Activated B cell treated with CpG ODN at 0.5 μM for 24 hours (primary cell): ENCODE data around the gene FAM78A. TPM values are rescaled to one million over a fixed set of nuclear protein-coding genes. Genes with fewer than 3 reads are reported as not detected.

Experiments
- ATAC-seq: fragments of 200-7000 bp; cut with Tn5 transposase; one replicate; pipeline ENCODE4 v1.10.0; 2021; ENCODE audit warnings: low read depth, mild to moderate bottlenecking, moderate library complexity
- CTCF ChIA-PET: fragments of 350-600 bp; sonication (Branson Sonifier 250); formaldehyde crosslinking; loops from one replicate; lab custom pipeline; 2021; ENCODE audit warnings: antibody characterized with exemption; lab: Charles Lee
- POLR2A ChIA-PET: fragments of 350-600 bp; sonication (Branson Sonifier 250); formaldehyde crosslinking; loops from one replicate; lab custom pipeline; 2021; ENCODE audit warnings: antibody characterized with exemption; lab: Charles Lee
- DNase-seq: peaks from one replicate; pipeline ENCODE4 v3.0.0; 2022
- H3K27ac Mint-ChIP-seq: one replicate; pipeline ENCODE4 v1.8.0; 2020; ENCODE audit warnings: mixed read lengths
- H3K27me3 Mint-ChIP-seq: one replicate; pipeline ENCODE4 v1.8.0; 2021; ENCODE audit warnings: mixed read lengths
- H3K36me3 Mint-ChIP-seq: one replicate; pipeline ENCODE4 v1.8.0; 2021; ENCODE audit warnings: low read depth, mixed read lengths
- H3K4me1 Mint-ChIP-seq: one replicate; pipeline ENCODE4 v1.8.0; 2021; ENCODE audit warnings: mixed read lengths
- H3K4me3 Mint-ChIP-seq: one replicate; pipeline ENCODE4 v1.8.0; 2020; ENCODE audit warnings: mild to moderate bottlenecking, mixed read lengths
- H3K9me3 Mint-ChIP-seq: one replicate; pipeline ENCODE4 v1.8.0; 2020; ENCODE audit warnings: mixed read lengths
- intact Hi-C: fragments of 100-400 bp; cut with micrococcal nuclease; formaldehyde crosslinking; loops from one replicate; pipeline ENCODE4 v1.15.1; 2024
- total RNA-seq: library from RNA; stranded (reverse); gene quantifications from 2 replicates; pipeline ENCODE4 v1.2.3, GENCODE V29; 2022
- TF ChIP-seq, protein P1 (sequence below): fragments of 200-600 bp; IDR thresholded peaks from one replicate; pipeline ENCODE4 v1.8.0; 2022; ENCODE audit warnings: antibody characterized with exemption, mild to moderate bottlenecking

The FAM78A gene
- total RNA-seq, 1 donor from 2014 or later: 22.9 TPM

DNA sequence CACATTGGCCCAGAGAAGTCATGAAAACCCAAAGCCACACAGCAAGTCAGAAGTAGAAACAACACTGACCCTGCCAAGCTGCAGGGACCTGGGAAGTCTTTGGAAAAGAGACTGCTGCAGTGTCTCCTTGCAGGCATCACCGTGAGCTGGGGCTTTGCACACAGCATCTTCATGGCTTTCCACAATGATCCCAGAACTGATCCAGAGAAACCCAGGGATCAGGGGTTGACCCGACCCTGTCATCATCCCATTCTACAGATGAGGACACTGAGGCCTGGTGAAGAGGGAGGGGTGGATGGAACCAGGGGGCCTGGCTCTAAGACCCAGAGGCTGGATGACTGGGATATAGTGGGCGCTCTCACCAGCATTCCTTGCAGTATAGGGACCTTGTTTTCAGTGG is 4.3 kb upstream of the FAM78A start:
- ChIA-PET CTCF (no interaction called here), POLR2A (interaction anchor here (0.5 to 17.5 kb wide), 2 partner anchors 26 to 102 kb away, joined by 5 to 593 read pairs; no protein-coding TSS in a partner anchor)
- intact Hi-C loops: no loop called here
- H3K36me3 Mint-ChIP-seq: peaks cover 10% of the 10 kb centered on the region
- no peak overlapping the region for H3K4me3 Mint-ChIP-seq
- peaks cover 12% of the 10 kb centered on the region for H3K27me3 Mint-ChIP-seq
- DNase-seq: no peak
- no peaks in the 10 kb centered on the region for H3K9me3 Mint-ChIP-seq
- peaks cover 22% of the 10 kb centered on the region for H3K4me1 Mint-ChIP-seq
- TF ChIP-seq, protein P1, sequence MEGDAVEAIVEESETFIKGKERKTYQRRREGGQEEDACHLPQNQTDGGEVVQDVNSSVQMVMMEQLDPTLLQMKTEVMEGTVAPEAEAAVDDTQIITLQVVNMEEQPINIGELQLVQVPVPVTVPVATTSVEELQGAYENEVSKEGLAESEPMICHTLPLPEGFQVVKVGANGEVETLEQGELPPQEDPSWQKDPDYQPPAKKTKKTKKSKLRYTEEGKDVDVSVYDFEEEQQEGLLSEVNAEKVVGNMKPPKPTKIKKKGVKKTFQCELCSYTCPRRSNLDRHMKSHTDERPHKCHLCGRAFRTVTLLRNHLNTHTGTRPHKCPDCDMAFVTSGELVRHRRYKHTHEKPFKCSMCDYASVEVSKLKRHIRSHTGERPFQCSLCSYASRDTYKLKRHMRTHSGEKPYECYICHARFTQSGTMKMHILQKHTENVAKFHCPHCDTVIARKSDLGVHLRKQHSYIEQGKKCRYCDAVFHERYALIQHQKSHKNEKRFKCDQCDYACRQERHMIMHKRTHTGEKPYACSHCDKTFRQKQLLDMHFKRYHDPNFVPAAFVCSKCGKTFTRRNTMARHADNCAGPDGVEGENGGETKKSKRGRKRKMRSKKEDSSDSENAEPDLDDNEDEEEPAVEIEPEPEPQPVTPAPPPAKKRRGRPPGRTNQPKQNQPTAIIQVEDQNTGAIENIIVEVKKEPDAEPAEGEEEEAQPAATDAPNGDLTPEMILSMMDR: no peak
- ATAC-seq: no peak
- no peak overlapping the region for H3K27ac Mint-ChIP-seq

DNA sequence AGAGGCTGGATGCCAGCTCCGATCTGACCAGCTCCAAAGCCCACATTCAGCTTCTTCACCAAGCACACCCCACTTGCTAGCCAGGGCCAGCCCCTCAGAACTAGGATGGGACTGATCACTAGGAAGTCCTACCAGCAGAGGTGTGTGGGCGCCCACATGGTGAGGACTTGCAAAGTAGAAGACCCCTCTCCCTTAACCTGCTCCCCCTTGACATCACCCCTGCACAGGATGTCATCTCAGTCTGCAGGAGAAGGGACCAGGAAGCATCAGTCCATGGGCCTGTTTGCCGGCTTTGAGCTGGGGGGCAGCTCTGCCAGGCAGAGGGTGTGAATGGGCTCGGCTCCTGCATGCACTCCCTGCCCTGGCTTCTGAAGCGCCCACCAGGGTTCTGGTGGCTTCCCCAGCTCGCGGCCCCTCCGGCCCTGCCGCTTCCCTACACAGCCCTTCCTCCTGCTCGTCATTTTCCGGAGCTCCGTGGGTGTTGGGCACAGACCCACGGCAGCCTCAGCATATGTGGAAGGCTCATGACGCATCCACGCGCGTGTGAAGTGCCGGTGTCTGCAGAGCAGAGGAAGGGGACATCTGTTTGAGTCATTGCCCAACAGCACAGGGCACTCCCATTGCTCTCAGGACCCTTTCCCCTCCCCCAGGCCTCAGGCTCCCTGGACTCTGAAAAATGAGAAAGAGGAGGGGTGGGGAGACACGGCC is 3.7 kb upstream of the FAM78A start:
- DNase-seq (no peak), ATAC-seq (no peak)
- Mint-ChIP-seq H3K4me1 (peaks cover 22% of the 10 kb centered on the region), H3K4me3 (no peak overlapping the region), H3K9me3 (no peaks in the 10 kb centered on the region), H3K27ac (no peak overlapping the region), H3K27me3 (peaks cover 12% of the 10 kb centered on the region), H3K36me3 (peaks cover 15% of the 10 kb centered on the region)
- CTCF ChIA-PET: no interaction called here
- intact Hi-C loops: loop anchor here (2.0 to 10.0 kb wide), 3 partner anchors 117 to 445 kb away; partner anchors contain the start of gene NUP214
- POLR2A ChIA-PET: interaction anchor here (0.5 to 17.5 kb wide), 2 partner anchors 25 to 101 kb away, joined by 5 to 593 read pairs; no protein-coding TSS in a partner anchor
- TF ChIP-seq, protein P1: no peak

GRCh38 chr9:131279196-131279862 is 3.0 kb upstream of the FAM78A start:
- Mint-ChIP-seq H3K9me3 (no peaks in the 10 kb centered on the region), H3K4me1 (peaks cover 24% of the 10 kb centered on the region), H3K27ac (peak overlapping the region; percentile 80), H3K4me3 (peak overlapping the region; percentile 91), H3K36me3 (peaks cover 16% of the 10 kb centered on the region), H3K27me3 (peaks cover 12% of the 10 kb centered on the region)
- ChIA-PET CTCF (no interaction called here), POLR2A (interaction anchor here (1.4 to 17.5 kb wide), 2 partner anchors 10 to 24 kb away, joined by 9 to 593 read pairs; no protein-coding TSS in a partner anchor)
- ATAC-seq (no peak), DNase-seq (no peak)
- TF ChIP-seq, protein P1: no peak
- intact Hi-C loops: loop anchor here (2.0 to 10.0 kb wide), 3 partner anchors 118 to 445 kb away; partner anchors contain the start of gene NUP214

- no peaks in the 10 kb centered on the region for H3K9me3 Mint-ChIP-seq
- ChIA-PET CTCF (interaction anchor here (0.8 kb wide), 1 partner anchor 58 kb away, joined by 3 read pairs; no protein-coding TSS in a partner anchor), POLR2A (interaction anchor here (0.8 to 17.5 kb wide), 8 partner anchors 9 to 153 kb away, joined by 4 to 593 read pairs (median 6); partner anchors contain the start of gene NUP214)
- H3K4me1 Mint-ChIP-seq: peaks cover 31% of the 10 kb centered on the region
- ATAC-seq (no peak), DNase-seq (no peak)
- TF ChIP-seq, protein P1: no peak
- peaks cover 12% of the 10 kb centered on the region for H3K27me3 Mint-ChIP-seq
- peak overlapping the region; percentile 91 for H3K4me3 Mint-ChIP-seq
- peaks cover 20% of the 10 kb centered on the region for H3K36me3 Mint-ChIP-seq
- intact Hi-C loops: loop anchor here (2.0 to 10.0 kb wide), 3 partner anchors 119 to 446 kb away; partner anchors contain the start of gene NUP214
- H3K27ac Mint-ChIP-seq: peak overlapping the region; percentile 80
Measured at GRCh38 chr9:131278702-131279111, 2.4 kb upstream of the FAM78A start.
